SK-N-SH (cell line): ENCODE measurements around the gene FUNDC2. TPM values are rescaled to one million over a fixed set of nuclear protein-coding genes. Genes with fewer than 3 reads are reported as not detected.

Source experiments
- CTCF ChIA-PET: fragments of 300-600, 350-600 bp; formaldehyde crosslinking; extraction: SDS; loops from one replicate; lab custom pipeline; 2021; lab: Yijun Ruan, JAX
- POLR2A ChIA-PET: fragments of 350-600 bp; sonication (Branson Sonifier 250); formaldehyde crosslinking; extraction: SDS; loops from one replicate; lab custom pipeline; 2020; ENCODE audit warnings: antibody characterized with exemption, inconsistent platforms; lab: Yijun Ruan, JAX
- DNase-seq: peaks from one replicate; pipeline ENCODE4 v3.0.0; 2012
- H2AFZ ChIP-seq: fragments of 200-600 bp; sonication (generic); 2 replicates; pipeline ENCODE4 v1.8.1; 2016; ENCODE audit warnings: antibody characterized with exemption, mild to moderate bottlenecking, low read depth
- H3F3A ChIP-seq: fragments of 200-600 bp; sonication (generic); replicated peaks from 2 replicates; pipeline ENCODE3; 2016; ENCODE audit warnings: antibody characterized with exemption, mild to moderate bottlenecking; ENCODE audit not compliant: insufficient read depth
- H3K27ac ChIP-seq, 2 experiments: fragments of 200-500 bp in 1 of 2; fragments of 200-600 bp in 1 of 2; sonication (Bioruptor generic) in 1 of 2; sonication (generic), shearing (Covaris generic) in 1 of 2; 2 replicates each; pipeline versions ENCODE4 v1.5.1 to v1.6.1; 2014 to 2016; ENCODE audit warnings: low read depth in 2 of 2, inconsistent platforms in 1 of 2, low read length in 1 of 2, mild to moderate bottlenecking in 1 of 2, mixed read lengths in 1 of 2
- H3K27me3 ChIP-seq: fragments of 200-600 bp; sonication (generic), shearing (Covaris generic); 2 replicates; pipeline ENCODE4 v1.6.1; 2016; ENCODE audit warnings: mixed run types; ENCODE audit not compliant: insufficient read depth
- H3K36me3 ChIP-seq, 2 experiments: fragments of 200-500 bp in 1 of 2; fragments of 200-600 bp in 1 of 2; sonication (Bioruptor generic) in 1 of 2; sonication (generic) in 1 of 2; replicated peaks in 1 of 2; 2 replicates each; pipeline versions ENCODE3 to v1.5.1; 2014 to 2016; ENCODE audit warnings: low read length in 1 of 2, mild to moderate bottlenecking in 1 of 2; ENCODE audit not compliant: insufficient read depth in 2 of 2, control insufficient read depth in 1 of 2
- H3K4me1 ChIP-seq, 2 experiments: fragments of 200-500 bp in 1 of 2; fragments of 200-600 bp in 1 of 2; sonication (Bioruptor generic) in 1 of 2; sonication (generic), shearing (Covaris generic) in 1 of 2; 2 replicates each; pipeline versions ENCODE4 v1.5.1 to v1.6.1; 2014 to 2016; ENCODE audit warnings: low read depth in 1 of 2, low read length in 1 of 2, mixed run types in 1 of 2; ENCODE audit not compliant: insufficient read depth in 2 of 2, control insufficient read depth in 1 of 2
- H3K4me2 ChIP-seq: fragments of 200-600 bp; sonication (generic), shearing (Covaris generic); 2 replicates; pipeline ENCODE4 v1.6.1; 2017; ENCODE audit warnings: mixed run types
- H3K4me3 ChIP-seq, 2 experiments: fragments of 200-500 bp in 1 of 2; fragments of 200-600 bp in 1 of 2; sonication (Bioruptor generic) in 1 of 2; sonication (generic), shearing (Covaris generic) in 1 of 2; 2 replicates each; pipeline versions ENCODE4 v1.5.1 to v1.8.1; 2014 to 2016; ENCODE audit warnings: low read depth in 2 of 2, inconsistent platforms in 1 of 2, low read length in 1 of 2, mild to moderate bottlenecking in 1 of 2, mixed read lengths in 1 of 2, moderate library complexity in 1 of 2
- H3K79me2 ChIP-seq: fragments of 200-600 bp; sonication (generic); 2 replicates; pipeline ENCODE4 v1.8.1; 2017; ENCODE audit warnings: mild to moderate bottlenecking; ENCODE audit not compliant: insufficient read depth
- H3K9ac ChIP-seq: fragments of 200-600 bp; sonication (generic); 2 replicates; pipeline ENCODE4 v1.6.1; 2017; ENCODE audit warnings: mixed run types
- H3K9me2 ChIP-seq: fragments of 200-600 bp; sonication (generic); 2 replicates; pipeline ENCODE4 v1.6.1; 2017; ENCODE audit warnings: mixed run types
- H3K9me3 ChIP-seq: fragments of 200-600 bp; sonication (generic); 2 replicates; pipeline ENCODE4 v1.6.1; 2017; ENCODE audit warnings: mixed run types, mild to moderate bottlenecking, moderate library complexity
- H4K20me1 ChIP-seq: fragments of 200-600 bp; sonication (generic); 2 replicates; pipeline ENCODE4 v1.6.1; 2017; ENCODE audit warnings: mild to moderate bottlenecking, mixed run types; ENCODE audit not compliant: insufficient read depth
- EP300 ChIP-seq, 2 experiments: IDR thresholded peaks; 2 replicates each; pipeline versions ENCODE4 v1.4.0 to v1.6.1; 2012; ENCODE audit warnings: borderline replicate concordance in 1 of 2, low read depth in 1 of 2, low read length in 1 of 2
- EZH2phosphoT487 ChIP-seq: fragments of 200-600 bp; sonication (generic); IDR thresholded peaks from 2 replicates; pipeline ENCODE4 v1.6.1; 2017; ENCODE audit warnings: low read depth, mixed run types, mild to moderate bottlenecking, antibody characterized with exemption, moderate library complexity, borderline replicate concordance
- FOSL2 ChIP-seq: IDR thresholded peaks from 2 replicates; pipeline ENCODE4 v1.4.0; 2012; ENCODE audit warnings: low read depth, mild to moderate bottlenecking, moderate library complexity, borderline replicate concordance
- FOXJ3 ChIP-seq: sonication (generic); formaldehyde crosslinking; IDR thresholded peaks from 2 replicates; pipeline ENCODE4 v1.5.1; 2020; ENCODE audit warnings: mild to moderate bottlenecking, missing genetic modification reagents
- FOXM1 ChIP-seq: IDR thresholded peaks from 2 replicates; pipeline ENCODE4 v1.4.0; 2012; ENCODE audit warnings: low read depth, mild to moderate bottlenecking
- GATA2 ChIP-seq: sonication (generic); formaldehyde crosslinking; IDR thresholded peaks from 2 replicates; pipeline ENCODE4 v1.5.0; 2020; ENCODE audit warnings: mild to moderate bottlenecking, missing genetic modification reagents
- MEF2A ChIP-seq: IDR thresholded peaks from 2 replicates; pipeline ENCODE4 v1.4.0; 2012; ENCODE audit warnings: low read depth, borderline replicate concordance
- NRF1 ChIP-seq: IDR thresholded peaks from 2 replicates; pipeline ENCODE4 v1.6.1; 2012; ENCODE audit warnings: low read depth, mild to moderate bottlenecking, low read length
- POLR2AphosphoS5 ChIP-seq: IDR thresholded peaks from 2 replicates; pipeline ENCODE4 v1.6.1; 2012; ENCODE audit warnings: low read depth, low read length
- RFX5 ChIP-seq: IDR thresholded peaks from 2 replicates; pipeline ENCODE4 v1.6.1; 2012; ENCODE audit warnings: mild to moderate bottlenecking, improper control_type of control experiment, low read length
- RXRA ChIP-seq: IDR thresholded peaks from 2 replicates; pipeline ENCODE4 v1.4.0; 2012; ENCODE audit warnings: low read depth, mild to moderate bottlenecking, borderline replicate concordance
- YY1 ChIP-seq: IDR thresholded peaks from 2 replicates; pipeline ENCODE4 v1.4.0; 2012; ENCODE audit warnings: low read depth, mild to moderate bottlenecking
- WGBS: methylation state at CpG from one replicate; pipeline ENCODE4 v1.1.6; 2017; ENCODE audit warnings: low lambda C conversion rate; 5-methylcytosine and 5-hydroxymethylcytosine counted together
- polyA plus RNA-seq, 3 experiments: library from polyadenylated mRNA; depleted of rRNA; stranded (reverse); fragments of >200 nt; gene quantifications; 2 replicates each; pipeline ENCODE4 v1.2.3, GENCODE V29; 2012
- TF ChIP-seq, protein P1 (sequence below): IDR thresholded peaks from 2 replicates; pipeline ENCODE4 v1.4.0; 2012; ENCODE audit warnings: low read depth, borderline replicate concordance
- TF ChIP-seq, protein P2 (sequence below): IDR thresholded peaks from 2 replicates; pipeline ENCODE4; 2012
- TF ChIP-seq, protein P3 (sequence below): fragments of 150-350 bp; IDR thresholded peaks from 2 replicates; pipeline ENCODE4 v1.6.1; 2016; ENCODE audit warnings: mild to moderate bottlenecking, low read depth, low read length
- TF ChIP-seq, protein P4 (sequence below): IDR thresholded peaks from 2 replicates; pipeline ENCODE4 v1.6.1; 2012; ENCODE audit warnings: mild to moderate bottlenecking, low read depth, low read length, moderate library complexity

Gene FUNDC2
- polyA plus RNA-seq, 1 of the 3 experiments (the other 2 are of a cell fraction), result 55.9 TPM

DNA sequence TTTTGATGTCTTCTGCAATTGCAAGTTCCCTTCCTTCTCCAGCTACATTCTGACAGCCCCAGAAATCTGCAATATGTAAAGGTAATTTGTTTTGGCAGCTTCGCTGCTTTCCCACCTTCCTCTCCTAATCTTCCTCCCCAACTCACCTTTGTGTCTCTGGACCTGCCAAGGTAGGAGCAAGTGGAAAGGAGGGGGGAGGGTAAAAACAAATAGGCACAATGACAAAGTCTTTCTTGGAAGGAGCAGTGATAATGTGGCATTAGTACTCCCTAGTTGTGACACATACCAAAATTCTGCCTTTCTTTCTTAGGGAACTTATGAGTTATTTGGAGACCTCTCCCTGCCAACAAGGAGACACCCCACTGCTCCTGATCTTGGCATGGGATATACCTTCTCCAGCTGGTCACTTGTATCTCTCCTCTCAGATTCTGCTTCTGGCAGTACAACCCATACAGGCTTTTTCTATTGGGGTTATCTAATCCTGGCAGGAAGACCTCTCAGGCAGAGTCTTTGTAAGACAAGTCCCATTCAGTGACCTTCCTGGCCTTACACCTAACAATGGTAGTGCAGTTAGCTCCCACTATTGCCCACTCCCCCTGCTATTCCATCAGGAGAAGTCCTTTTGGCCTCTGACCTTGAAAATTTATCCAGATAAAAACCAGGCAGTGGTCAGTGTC lies 28.3 kb upstream of the FUNDC2 start:
- no peaks in the 10 kb centered on the region for H3K36me3 ChIP-seq

DNA sequence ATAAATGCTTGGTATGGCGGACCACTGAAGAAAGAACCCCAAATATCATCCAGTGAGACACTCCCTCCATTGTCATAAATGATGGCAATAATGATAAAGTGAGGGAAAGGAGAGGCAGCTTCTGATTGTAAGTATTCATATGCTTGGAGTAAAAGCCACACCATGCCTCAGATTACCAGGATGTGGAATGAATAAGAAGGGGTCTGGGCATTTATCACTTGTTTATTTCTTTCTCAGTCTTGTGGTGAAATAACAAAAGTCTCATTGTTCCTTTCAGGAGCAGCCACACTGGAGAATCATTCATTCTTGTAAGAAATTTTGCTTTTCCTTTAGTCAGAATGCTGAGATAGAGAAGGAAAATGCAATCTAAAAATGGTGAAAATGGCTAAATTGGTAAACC lies 25.8 kb upstream of the FUNDC2 start:
- Histone ChIP-seq H3K27ac (no peak overlapping the region), H3K4me1 (no peaks in the 10 kb centered on the region; a peak in 1 of 4 replicates), H3K4me3 (no peak overlapping the region), H3K27me3 (no peaks in the 10 kb centered on the region), H2AFZ (no peak overlapping the region), H3K9me3 (no peaks in the 10 kb centered on the region), H3K9me2 (no peaks in the 10 kb centered on the region), H3K9ac (no peak overlapping the region), H3K36me3 (no peaks in the 10 kb centered on the region), H3K79me2 (no peaks in the 10 kb centered on the region), H3F3A (no peaks in the 10 kb centered on the region), H3K4me2 (no peak overlapping the region), H4K20me1 (no peaks in the 10 kb centered on the region)
- DNase-seq, result no peak
- 50% methylated on average over 1 of the region's 1 CpG for WGBS
- CTCF ChIA-PET, result no interaction called here
- POLR2A ChIA-PET, result no interaction called here
- TF ChIP-seq, protein P1, sequence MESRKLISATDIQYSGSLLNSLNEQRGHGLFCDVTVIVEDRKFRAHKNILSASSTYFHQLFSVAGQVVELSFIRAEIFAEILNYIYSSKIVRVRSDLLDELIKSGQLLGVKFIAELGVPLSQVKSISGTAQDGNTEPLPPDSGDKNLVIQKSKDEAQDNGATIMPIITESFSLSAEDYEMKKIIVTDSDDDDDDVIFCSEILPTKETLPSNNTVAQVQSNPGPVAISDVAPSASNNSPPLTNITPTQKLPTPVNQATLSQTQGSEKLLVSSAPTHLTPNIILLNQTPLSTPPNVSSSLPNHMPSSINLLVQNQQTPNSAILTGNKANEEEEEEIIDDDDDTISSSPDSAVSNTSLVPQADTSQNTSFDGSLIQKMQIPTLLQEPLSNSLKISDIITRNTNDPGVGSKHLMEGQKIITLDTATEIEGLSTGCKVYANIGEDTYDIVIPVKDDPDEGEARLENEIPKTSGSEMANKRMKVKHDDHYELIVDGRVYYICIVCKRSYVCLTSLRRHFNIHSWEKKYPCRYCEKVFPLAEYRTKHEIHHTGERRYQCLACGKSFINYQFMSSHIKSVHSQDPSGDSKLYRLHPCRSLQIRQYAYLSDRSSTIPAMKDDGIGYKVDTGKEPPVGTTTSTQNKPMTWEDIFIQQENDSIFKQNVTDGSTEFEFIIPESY, result no peak
- TF ChIP-seq, protein P2, sequence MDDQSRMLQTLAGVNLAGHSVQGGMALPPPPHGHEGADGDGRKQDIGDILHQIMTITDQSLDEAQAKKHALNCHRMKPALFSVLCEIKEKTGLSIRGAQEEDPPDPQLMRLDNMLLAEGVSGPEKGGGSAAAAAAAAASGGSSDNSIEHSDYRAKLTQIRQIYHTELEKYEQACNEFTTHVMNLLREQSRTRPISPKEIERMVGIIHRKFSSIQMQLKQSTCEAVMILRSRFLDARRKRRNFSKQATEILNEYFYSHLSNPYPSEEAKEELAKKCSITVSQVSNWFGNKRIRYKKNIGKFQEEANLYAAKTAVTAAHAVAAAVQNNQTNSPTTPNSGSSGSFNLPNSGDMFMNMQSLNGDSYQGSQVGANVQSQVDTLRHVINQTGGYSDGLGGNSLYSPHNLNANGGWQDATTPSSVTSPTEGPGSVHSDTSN, result no peak
- no peak for TF ChIP-seq FOXJ3 (CRISPR knock-in tag)
- TF ChIP-seq EP300 (IDR thresholded peaks at IDR 0.05; ENCODE audit: borderline replicate concordance in 1 of 2, low read depth in 1 of 2, low read length in 1 of 2), result no peak
- TF ChIP-seq RXRA, result no peak
- TF ChIP-seq, protein P3, sequence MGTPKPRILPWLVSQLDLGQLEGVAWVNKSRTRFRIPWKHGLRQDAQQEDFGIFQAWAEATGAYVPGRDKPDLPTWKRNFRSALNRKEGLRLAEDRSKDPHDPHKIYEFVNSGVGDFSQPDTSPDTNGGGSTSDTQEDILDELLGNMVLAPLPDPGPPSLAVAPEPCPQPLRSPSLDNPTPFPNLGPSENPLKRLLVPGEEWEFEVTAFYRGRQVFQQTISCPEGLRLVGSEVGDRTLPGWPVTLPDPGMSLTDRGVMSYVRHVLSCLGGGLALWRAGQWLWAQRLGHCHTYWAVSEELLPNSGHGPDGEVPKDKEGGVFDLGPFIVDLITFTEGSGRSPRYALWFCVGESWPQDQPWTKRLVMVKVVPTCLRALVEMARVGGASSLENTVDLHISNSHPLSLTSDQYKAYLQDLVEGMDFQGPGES, result no peak
- no peak for TF ChIP-seq POLR2AphosphoS5
- TF ChIP-seq GATA2 (CRISPR knock-in tag), result no peak
- no peak for TF ChIP-seq EZH2phosphoT487

More for the DNA sequence above, 28.3 kb upstream of the FUNDC2 start:
- Histone ChIP-seq H3K9ac (no peak overlapping the region), H4K20me1 (no peaks in the 10 kb centered on the region), H3K27me3 (no peaks in the 10 kb centered on the region), H3K9me2 (no peaks in the 10 kb centered on the region), H3K27ac (no peak overlapping the region), H2AFZ (no peak overlapping the region), H3K4me3 (no peak overlapping the region), H3K79me2 (no peaks in the 10 kb centered on the region), H3F3A (no peaks in the 10 kb centered on the region), H3K4me1 (no peaks in the 10 kb centered on the region; a peak in 1 of 4 replicates), H3K4me2 (no peak overlapping the region), H3K9me3 (no peaks in the 10 kb centered on the region)
- TF ChIP-seq, protein P4, sequence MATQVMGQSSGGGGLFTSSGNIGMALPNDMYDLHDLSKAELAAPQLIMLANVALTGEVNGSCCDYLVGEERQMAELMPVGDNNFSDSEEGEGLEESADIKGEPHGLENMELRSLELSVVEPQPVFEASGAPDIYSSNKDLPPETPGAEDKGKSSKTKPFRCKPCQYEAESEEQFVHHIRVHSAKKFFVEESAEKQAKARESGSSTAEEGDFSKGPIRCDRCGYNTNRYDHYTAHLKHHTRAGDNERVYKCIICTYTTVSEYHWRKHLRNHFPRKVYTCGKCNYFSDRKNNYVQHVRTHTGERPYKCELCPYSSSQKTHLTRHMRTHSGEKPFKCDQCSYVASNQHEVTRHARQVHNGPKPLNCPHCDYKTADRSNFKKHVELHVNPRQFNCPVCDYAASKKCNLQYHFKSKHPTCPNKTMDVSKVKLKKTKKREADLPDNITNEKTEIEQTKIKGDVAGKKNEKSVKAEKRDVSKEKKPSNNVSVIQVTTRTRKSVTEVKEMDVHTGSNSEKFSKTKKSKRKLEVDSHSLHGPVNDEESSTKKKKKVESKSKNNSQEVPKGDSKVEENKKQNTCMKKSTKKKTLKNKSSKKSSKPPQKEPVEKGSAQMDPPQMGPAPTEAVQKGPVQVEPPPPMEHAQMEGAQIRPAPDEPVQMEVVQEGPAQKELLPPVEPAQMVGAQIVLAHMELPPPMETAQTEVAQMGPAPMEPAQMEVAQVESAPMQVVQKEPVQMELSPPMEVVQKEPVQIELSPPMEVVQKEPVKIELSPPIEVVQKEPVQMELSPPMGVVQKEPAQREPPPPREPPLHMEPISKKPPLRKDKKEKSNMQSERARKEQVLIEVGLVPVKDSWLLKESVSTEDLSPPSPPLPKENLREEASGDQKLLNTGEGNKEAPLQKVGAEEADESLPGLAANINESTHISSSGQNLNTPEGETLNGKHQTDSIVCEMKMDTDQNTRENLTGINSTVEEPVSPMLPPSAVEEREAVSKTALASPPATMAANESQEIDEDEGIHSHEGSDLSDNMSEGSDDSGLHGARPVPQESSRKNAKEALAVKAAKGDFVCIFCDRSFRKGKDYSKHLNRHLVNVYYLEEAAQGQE, result no peak
- no peak for TF ChIP-seq NRF1
- no peak for TF ChIP-seq RFX5
- TF ChIP-seq POLR2AphosphoS5, result no peak
- no peak for TF ChIP-seq YY1
- TF ChIP-seq, protein P3, result no peak
- no peak for TF ChIP-seq FOSL2
- no peak for TF ChIP-seq MEF2A
- no peak for TF ChIP-seq FOXM1
- no peak for DNase-seq
- CTCF ChIA-PET, result interaction anchor here (1.4 kb wide), 1 partner anchor 12 kb away, joined by 5 read pairs; no protein-coding TSS in a partner anchor
- POLR2A ChIA-PET, result no interaction called here
- 45% methylated on average over 1 of the region's 1 CpG for WGBS
